Fibroblast of the aortic adventitia (primary cell): Measurements from ENCODE around the gene BPIFB4. TPM values are rescaled to one million over a fixed set of nuclear protein-coding genes. Genes with fewer than 3 reads are reported as not detected.

ENCODE experiments used
- DNase-seq: peaks from one replicate; pipeline ENCODE4 v3.0.0-alpha.2; 2010; ENCODE audit warnings: low read depth
- H3K4me3 ChIP-seq: 2 replicates; pipeline ENCODE4 v1.5.1; 2011; ENCODE audit warnings: low read depth, mild to moderate bottlenecking, control low read depth, low read length, moderate library complexity
- CTCF ChIP-seq: IDR thresholded peaks from 2 replicates; pipeline ENCODE4 v1.5.1; 2011; ENCODE audit warnings: mild to moderate bottlenecking, low read length, control low read depth, inconsistent platforms; ENCODE audit not compliant: insufficient read depth
- total RNA-seq: library from RNA; depleted of rRNA; stranded (reverse); fragments of >200 nt; gene quantifications from 2 replicates; pipeline ENCODE4 v1.2.3, GENCODE V29; 2012; ENCODE audit warnings: low replicate concordance

BPIFB4 gene
- total RNA-seq, 1 donor: not detected

- TF ChIP-seq CTCF: no peak
- DNase-seq: no peak
Measured at GRCh38 chr20:33082546-33082945, 3.1 kb downstream of the BPIFB4 start.

GRCh38 chr20:33083544-33084340, 4.3 kb downstream of the BPIFB4 start:
- H3K4me3 ChIP-seq: no peak overlapping the region
- no peak for TF ChIP-seq CTCF
- DNase-seq: no peak

More at GRCh38 chr20:33082546-33082945, 3.1 kb downstream of the BPIFB4 start:
- H3K4me3 ChIP-seq: no peak overlapping the region

- no peak for TF ChIP-seq CTCF
- DNase-seq: no peak
Measured at GRCh38 chr20:33084722-33085121, 5.3 kb downstream of the BPIFB4 start.

GRCh38 chr20:33086052-33086722, 6.7 kb downstream of the BPIFB4 start:
- DNase-seq: no peak
- no peak for TF ChIP-seq CTCF
- H3K4me3 ChIP-seq: no peak overlapping the region

More at GRCh38 chr20:33084722-33085121, 5.3 kb downstream of the BPIFB4 start:
- no peak overlapping the region for H3K4me3 ChIP-seq

GRCh38 chr20:33091147-33091546, 11.7 kb downstream of the BPIFB4 start:
- H3K4me3 ChIP-seq: no peak overlapping the region
- no peak for TF ChIP-seq CTCF
- no peak for DNase-seq

- no peak for DNase-seq
- H3K4me3 ChIP-seq: no peak overlapping the region
- no peak for TF ChIP-seq CTCF
Measured at GRCh38 chr20:33091693-33092092, 12.2 kb downstream of the BPIFB4 start.
